CD4-positive, alpha-beta T cell treated with Interleukin-6 at 100 ng/mL for 8 hours (primary cell): ENCODE measurements around the gene RNF227.

Experiments used
- DNase-seq: peaks from one replicate; pipeline ENCODE4 v3.0.0-alpha.2; 2020; ENCODE audit warnings: mixed read lengths, low spot score

The RNF227 gene

DNA sequence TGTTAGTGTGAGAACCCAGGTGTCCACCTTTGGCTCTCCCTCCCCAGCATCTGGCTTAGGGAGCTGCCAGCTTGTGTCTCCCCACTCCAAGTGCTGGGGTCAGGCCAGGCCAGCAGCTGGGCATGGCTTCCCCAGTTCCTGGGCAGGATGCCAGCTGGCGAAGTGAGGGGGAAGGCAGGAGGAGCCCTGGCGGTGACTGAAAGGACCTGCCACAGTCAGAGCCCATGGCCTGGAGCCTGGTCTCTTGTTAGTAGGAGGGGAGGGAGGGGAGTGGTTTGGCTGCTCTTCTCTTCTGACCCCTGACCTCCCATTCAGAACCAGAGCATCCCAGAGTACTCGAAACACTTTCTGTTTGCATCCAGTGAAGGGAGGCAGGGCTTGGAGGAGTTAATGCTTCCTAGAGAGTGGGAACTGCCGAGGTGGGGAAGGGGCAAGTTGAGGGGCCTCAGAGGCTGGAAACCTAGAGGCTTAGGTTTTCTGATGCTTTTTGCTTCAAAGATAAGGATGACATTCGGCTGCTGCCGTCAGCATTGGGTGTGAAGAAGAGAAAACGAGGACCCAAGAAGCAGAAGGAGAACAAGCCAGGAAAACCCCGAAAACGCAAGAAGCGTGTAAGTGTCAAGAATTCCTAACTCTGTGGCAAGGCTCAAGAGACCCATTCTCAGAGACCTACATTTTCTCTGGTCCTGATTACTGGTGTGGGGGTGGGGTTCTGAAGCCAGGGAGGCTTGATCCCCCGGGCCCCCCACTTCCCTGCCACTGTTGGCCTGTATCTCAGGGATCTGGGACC lies 26.7 kb downstream of the RNF227 start:
- DNase-seq, result peak; percentile 24

DNA sequence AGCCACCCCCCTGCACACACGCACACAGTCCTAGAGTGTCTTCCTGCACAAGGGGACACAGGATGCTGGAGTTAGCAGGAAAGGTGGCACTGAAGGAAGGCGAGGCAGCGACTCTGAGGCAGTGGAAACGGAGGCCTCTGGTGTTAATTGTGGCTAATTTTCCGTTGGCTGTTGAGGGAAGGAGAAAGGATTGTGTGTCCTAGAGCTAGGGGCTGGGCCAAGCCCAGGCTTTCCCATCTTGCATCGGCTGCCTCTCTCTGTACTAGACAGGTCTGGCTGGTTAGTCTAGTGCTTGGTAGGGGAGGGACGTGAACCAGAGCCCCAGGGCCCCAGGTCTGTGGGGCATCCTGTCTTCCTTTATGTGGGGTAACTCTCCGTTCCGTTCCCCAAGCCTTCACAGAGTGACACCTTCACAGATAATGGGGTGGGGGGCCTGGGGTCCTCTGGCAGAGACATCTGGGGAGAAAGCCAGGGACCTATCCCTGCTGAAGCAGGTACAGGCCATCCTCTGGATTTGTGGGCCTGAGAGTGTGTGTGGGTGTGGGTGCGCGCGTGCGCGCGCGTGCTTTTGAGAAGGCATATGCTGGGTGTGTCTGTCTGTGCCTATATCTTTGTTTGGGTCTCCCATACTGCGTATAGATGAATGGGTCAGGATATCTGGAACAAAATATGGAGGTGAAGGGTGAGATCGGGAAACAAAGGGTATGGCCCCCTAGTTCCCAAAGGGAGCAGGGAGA lies 27.7 kb downstream of the RNF227 start, which contains the start of gene CHD3:
CHD3 (plus strand) TSS at position 606 of the 737 bp plus-strand sequence. CDS start 212 bp downstream, outside the sequence.
- DNase-seq, result peak; percentile 31

DNA sequence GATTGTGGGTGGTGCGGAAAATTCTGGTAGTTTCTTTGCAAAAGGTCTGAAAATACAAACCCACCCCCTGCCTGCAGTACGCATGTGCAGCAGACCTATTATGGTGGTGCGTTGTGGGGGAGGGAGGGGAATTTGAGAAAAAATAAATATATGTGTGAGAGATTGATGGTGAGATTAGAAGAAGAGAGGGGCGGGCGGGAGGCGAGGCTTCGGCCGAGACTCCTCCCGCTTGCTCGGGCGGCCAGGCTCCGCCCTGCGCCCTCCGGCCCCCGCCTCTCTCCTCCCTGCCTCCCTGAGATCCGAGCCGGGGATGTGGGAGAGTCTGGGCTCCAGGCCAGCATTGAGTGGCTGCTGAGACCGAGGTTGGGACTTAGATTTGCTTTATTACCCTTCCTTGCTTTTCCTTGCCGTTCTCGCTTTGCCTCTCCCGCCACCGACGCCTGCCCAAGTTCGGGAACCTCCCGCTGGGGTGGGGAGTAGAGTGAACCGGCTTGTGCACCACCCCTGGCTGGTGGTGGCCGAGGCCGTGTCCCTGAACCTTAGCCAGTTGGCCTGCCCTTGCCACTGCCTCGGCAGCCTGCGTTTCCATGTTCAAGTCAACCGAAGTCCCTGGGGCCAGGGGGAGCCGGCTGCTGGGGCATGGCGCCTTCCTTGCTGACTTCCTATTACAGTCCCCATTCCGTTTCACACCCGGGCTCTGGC lies 28.5 kb downstream of the RNF227 start:
- DNase-seq, result peak; percentile 97

DNA sequence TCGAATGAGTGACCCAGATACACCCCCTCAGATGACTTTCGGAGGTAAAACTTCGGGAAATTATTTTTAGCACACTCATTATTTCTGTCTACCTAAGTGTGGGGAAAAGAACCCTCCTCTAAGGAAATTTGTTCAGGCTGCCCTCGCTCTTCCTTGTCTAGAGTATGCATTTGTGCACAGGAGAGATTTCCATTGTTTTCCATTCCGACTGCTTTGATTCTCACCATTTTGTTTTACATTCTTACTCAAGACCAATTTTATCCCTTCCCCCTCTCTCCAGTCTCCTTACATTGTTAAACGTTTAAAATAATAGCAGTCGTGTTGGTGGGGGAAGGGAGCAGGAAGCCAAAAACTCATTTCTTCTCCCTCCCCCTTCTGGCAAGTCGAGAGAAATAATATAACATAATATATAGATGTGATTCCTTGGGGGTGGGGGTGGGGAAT lies 29.0 kb downstream of the RNF227 start:
- no peak for DNase-seq

DNA sequence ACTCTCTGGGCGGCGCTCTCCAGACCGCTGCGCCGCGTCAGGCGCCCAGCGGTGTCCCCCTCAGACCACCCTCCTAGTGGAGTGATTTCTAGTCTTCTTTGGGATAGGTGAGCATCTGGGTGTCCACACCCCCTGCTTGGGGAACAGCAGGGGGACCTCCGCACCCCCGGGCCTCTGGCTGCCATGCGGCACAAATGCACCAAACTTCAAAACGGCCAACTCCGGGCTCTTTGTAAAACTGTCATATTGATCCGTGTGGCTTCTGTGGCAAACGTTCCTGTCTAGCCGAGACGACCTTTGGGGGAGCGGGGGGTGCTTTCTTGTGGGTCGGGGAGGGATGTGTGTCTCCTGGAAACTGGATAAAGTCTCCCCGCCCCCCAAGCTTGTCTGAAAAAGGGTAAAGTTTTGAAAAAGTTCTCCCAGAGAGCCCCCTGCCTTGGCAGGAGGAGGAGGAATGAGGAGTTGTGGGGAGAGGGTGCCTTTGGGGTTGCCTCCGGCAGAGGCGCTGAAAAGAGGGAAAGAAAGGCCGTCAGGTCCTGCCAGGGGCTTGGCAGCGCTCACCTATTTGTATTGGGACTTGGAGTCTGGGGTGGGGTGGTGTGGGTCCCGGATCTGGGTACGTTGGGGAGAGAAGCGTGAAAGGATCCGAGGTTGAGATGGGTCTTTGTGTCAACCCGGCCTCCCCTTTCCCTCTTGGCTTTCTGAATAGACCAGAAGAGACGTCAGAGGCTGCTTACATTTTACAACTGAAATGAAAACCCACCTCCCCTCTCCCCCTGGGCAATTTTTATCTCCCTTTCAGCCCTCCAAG lies 29.7 kb downstream of the RNF227 start:
- peak; percentile 42 for DNase-seq

DNA sequence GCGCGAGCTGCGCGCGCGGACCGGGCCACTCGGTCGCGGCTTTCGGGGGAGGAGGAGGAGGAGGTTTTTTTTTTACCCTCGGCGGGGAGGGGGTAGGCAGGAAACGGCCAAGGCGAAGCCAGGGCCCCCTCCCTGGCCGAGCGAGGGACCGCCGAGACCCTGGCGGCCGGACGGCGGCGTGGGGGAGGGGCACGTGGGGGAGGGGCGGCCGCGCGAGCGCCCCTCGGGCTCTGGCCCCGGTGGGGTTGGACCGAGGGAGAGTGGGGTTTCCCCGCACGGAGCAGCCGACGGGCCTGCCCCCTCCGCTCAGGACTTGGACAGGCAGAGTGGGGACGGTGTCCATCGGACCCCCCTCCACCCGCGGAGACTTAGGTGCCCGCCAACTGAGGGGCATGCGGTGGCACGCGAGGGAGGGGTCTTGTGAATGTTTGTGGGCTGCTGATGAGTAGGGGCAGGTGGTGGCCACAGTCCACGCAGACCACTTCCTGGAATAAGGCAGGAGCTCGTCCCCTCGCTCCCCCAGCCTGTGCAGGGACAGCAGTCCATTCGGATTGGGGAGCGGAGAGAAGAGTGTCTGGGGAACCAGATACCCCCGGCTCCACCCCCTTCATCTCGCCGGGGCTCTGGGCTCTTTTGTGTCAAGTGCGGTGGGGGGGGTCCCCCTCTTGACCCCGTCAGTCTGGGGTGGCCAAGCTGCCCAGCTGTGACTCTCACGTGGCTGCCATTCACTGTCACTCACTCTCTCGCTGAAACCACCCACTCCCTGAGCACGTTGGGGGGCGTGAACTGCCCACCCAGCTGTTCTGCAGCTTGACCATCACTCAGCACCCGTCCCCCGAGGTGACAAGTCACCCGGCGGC lies 30.5 kb downstream of the RNF227 start:
- DNase-seq, result peak; percentile 31

DNA sequence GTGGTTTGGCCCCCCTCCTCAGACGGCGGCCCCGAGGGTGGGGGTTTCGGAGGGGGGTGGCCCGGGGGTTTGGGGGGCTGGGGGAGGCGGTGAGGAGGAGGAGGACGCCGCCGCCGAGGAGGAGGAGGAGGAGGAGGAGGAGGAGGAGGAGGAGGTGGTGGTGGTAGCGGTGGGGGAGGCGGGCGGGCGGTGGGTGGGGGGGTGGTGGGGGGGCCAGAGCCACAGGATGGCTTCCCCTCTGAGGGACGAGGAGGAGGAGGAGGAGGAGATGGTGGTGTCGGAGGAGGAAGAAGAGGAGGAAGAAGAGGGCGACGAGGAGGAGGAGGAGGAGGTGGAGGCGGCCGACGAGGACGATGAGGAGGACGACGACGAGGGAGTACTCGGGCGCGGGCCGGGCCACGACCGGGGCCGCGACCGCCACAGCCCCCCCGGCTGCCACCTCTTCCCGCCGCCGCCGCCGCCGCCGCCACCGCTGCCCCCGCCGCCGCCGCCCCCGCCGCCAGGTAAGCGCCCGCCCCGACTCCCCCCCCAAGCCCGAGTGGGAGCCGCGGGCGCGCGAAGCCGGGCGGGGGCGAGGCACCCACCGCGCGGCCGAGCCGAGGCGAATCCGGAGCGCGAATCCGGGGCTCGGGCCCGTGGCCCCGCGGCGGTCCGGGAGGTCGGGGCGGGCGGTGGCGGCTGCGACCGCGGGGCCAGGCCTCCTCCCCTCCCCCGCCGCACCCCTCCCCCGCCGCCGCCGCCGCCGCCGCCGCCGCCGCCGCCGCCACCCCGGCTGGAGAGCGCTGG lies 31.3 kb downstream of the RNF227 start:
- peak; percentile 37 for DNase-seq

DNA sequence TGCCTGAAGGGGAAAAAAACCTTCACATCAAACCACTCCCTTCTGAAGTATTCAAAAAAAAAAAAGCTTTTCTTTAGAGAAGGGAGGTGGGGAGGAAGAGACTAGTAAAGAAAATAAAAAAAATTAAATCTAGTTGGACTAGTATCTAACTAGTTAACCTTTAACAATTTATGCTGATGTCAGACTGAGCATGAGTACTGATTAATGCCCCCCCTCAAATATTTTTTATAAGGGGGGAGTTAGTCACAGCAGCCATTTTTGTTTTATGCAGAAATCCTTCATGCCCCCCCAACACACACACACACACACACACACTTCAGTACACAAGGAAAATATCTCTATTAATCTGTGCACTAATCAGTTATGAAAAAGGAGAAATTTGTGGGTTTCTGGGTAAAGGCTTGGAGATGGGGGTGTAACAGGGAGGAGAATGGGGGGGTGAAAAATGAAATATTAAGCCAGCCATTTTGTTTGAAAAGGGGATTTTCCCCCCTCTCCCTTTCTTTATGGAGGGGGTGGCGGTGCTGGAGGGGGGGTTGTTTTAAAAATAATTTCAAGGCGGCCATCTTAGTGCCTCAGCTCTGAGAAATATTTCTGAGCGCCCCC lies 32.2 kb downstream of the RNF227 start:
- DNase-seq, result peak; percentile 21

DNA sequence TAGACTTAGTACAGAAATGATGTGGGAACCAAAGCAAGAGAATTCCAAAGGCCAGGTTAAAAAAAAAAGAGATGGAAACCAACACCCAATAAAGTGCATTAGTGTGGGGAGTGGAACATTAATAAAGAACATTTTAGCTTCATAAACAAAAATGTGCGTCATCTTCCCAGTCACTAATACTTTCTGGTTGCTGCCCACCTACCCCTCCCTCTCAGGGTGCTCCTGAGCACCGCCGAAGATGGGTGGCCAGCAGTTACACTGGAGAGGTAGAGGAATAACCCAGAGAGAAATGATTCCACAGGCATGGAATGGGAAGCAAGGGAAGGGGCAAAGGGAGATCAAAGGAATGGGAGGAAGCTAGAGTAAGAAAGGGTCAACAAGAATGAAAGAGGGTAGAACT lies 33.5 kb downstream of the RNF227 start:
- DNase-seq, result no peak

DNA sequence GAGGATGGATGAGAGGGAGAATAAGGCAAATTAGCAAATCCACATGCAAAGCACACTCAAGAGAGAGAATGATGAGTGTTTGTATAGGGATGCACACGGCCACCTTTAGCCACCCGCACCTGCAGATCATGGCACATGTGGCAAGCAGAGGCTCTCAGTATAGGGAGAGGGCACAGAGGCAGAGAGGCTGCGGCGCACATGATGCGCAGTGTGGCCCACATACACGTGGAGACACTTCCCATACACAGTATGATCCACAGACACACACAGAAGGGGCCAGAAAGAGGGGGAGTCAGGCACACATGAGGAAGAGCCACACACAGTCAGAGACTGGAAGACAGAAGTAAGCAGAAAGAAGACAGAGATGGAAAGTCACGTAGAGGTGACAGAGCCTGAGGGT lies 34.0 kb downstream of the RNF227 start:
- no peak for DNase-seq

DNA sequence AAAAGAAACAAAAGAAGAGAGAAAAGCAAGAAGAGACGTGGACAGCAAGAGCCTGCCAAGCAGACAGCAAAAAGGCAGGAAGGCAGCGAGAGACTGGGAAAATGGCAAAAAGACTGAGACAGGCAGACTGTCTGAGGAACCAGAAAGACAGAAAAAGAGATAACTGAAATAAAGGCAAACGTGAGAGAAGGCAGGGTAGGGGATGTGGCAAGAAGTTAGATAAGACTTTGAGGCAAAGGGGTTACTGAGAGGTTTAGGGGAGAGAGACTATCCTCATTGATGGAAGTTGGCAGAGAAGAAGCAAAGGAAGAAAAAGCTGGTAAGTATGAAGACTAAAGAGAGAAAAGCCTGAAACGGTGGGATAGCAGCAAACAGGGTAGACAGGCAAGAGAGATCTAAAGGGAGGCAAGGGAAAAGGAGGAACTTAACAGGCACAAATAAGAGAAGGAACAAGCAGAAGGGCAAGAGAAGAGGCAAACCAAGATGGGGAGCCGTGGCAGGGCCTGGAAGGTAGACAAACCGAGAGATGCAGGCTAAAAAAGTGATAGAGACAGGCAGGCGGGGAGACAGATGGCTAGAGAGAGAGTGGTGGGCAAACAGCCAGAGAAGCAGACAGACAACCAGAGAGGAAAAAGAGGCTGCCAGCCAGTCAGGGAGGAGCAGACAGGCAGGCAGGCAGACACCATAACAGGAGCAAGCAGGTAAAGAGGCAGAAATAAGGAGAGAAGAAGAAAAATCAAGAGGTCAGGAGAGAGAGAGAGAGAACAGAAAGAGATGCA lies 34.6 kb downstream of the RNF227 start:
- DNase-seq, result no peak

DNA sequence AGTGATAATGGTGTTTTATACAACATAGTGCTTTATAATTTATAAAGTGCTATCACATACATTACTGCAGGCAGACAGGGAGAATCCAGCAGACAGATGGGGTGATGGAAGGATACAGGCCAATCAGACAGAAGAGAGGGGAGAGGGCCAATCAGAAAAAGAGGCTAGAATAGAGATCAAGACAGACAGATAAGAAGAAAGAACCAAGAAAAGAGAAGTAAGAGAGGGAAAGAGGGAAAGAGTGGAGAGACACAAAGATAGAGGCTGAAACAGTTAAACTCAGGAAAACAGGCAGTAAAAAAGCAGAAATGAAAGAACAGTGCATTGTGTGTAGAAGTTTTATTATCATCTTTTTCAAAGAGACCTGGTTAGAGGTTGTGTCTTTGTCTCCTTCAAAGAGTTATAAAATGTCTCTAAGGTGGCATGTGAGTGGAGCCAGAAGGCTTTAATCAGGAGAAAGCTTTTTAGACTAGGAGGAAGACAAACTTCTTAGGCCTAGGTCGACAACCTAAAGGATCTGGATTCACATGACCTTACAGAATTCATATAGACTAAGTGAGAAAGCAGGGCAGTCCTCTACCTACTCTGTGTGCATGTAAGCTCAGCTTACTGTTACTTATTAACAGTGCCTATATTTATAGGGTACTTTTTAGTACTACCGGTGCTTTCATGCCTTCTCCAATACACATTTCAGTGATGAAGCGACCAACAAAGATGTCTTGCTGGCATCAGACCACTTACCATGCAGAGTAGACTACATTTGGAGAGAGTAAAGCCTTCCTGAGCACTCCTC lies 35.8 kb downstream of the RNF227 start:
- DNase-seq, result no peak

DNA sequence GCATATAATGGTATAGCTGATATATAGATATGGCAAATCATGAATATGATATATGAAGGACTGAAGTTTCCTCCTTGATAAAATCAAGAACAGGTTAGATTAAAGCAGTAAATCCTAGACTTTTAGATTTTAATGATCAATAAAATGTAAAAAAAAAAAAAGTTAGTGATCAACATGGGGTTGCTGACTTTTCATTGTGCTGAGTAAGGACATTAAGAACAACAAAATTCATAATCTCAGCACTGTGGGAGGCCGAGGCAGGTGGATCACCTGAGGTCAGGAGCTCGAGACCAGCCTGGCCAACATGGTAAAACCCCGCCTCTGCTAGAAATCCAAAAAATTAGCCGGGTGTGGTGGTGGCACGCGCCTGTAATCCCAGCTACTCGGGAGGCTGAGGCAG lies 37.9 kb downstream of the RNF227 start:
- DNase-seq, result no peak

DNA sequence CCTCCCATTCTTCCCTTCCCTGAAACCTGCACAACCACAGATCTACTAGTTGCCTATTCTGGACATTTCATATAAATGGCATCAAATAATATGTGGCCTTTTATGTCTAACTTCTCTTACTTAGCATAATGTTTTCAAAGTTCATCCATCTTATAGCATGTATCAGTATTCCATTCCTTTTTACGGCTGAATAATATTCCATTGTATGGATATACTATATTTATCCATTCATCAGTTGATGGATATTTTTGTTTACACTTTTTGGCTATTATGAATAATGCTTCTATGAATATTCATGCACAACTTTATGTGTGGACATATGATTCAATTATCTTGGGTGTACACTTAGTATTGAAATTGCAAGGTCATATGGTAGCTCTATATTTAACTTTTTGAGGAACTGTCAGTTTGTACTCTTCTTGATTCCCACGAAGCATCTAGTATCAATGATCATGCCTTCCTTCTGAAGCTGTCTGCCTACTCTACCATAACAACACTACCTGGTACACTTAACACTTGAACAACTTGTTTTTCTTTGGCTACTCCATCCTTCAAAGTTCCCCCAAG lies 40.2 kb downstream of the RNF227 start:
- DNase-seq, result no peak

DNA sequence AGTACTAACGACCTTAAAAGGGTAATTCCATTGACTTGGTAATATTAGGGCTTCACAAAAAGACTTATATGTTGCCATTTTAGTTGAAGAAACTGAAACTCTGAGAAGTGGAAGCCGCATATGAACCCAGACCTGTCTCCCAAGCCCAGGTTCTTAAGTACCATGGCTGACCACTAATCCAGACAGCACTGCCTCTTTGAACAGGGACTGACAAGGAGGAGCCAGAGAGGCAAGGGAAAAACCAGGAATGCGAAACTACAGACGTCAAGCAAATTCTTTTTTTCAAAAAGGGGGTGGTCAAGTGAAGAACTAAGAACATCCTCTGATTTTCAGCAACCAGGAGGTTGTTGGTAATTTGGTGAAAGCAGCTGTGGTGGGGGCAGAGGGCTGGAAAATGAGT lies 43.0 kb downstream of the RNF227 start:
- no peak for DNase-seq

DNA sequence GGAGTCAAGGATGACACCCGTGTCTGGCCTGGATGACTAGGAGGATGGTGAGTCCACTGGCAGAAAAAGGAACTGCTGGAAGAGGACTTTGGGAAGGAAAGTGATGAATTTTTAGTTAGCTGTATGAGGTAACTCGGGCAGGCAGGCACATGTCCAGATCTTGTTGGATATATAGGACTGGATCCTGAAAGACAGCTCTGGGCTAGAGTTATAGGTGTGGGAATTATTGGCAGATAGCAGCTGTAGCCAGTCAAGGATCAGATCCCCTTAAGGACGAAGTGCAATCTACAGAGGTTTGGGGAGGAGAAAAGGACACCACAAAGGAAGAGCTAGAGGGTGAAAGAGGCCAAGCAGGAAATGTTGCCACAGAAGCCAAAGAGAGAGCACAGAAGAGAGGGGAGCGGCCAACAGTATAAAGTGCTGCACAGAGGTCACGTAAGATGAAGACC lies 48.2 kb downstream of the RNF227 start:
- DNase-seq, result peak; percentile 47

DNA sequence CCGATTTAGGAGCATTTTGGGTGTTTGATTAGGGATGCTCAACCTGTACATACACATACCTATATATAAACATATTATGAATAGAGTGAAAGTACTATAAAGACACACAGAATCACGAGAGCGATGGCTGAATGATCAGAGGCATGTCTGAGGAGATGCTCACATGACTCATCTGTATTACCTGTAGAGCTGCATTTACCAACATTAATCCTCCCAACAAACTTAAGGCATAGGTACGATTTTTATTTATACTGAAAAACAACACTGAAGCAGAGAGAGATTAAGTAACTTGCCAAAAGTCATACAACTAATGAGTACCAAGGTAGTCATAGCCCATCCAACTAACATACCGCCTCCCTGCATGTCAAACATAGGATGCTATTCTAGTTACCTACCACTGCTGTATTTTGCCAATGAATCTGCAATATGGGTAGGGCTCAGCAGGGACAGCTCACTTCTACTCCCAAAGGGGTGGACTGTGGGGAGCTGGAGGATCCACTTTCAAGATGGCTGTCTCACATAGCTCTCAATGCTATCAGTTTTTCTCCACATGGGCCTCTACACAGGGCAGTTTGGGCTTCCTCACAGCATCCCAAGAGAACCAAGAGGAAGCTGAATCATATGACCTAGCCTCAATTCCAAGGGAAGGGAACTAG lies 51.0 kb downstream of the RNF227 start:
- no peak for DNase-seq
